Esophagus muscularis mucosa (tissue), 4 donors: ENCODE data around the gene CCSAP. TPM values are rescaled to one million over a fixed set of nuclear protein-coding genes. Genes with fewer than 3 reads are reported as not detected.

Source experiments
- DNase-seq: peaks from one replicate; pipeline ENCODE4 v3.0.0-alpha.2; 2017; ENCODE audit errors: extremely low spot score
- H3K27ac ChIP-seq, 4 donors: fragments of 200-600 bp; sonication (generic); replicated peaks in 1 of 4; 1 replicate in 3 of 4; 2 replicates in 1 of 4; pipeline ENCODE4 v1.5.1; 2016 to 2019; ENCODE audit warnings: mild to moderate bottlenecking in 1 of 4
- H3K27me3 ChIP-seq, 4 donors: fragments of 200-600 bp; sonication (generic); one replicate each; pipeline versions ENCODE4 v1.5.1 to v1.6.0; 2016 to 2019
- H3K36me3 ChIP-seq, 4 donors: fragments of 200-600 bp; sonication (generic); one replicate each; pipeline ENCODE4 v1.5.1; 2016 to 2019
- H3K4me1 ChIP-seq, 4 donors: fragments of 200-600 bp; sonication (generic); one replicate each; pipeline ENCODE4 v1.5.1; 2016 to 2019
- H3K4me3 ChIP-seq, 4 donors: fragments of 200-600 bp; sonication (generic); 1 replicate in 2 of 4; 2 replicates in 2 of 4; pipeline ENCODE4 v1.5.1; 2016 to 2019; ENCODE audit warnings: mild to moderate bottlenecking in 4 of 4, moderate library complexity in 1 of 4
- H3K9me3 ChIP-seq, 4 donors: fragments of 200-600 bp; sonication (generic); 1 replicate in 3 of 4; 2 replicates in 1 of 4; pipeline ENCODE4 v1.5.1; 2016 to 2019
- CTCF ChIP-seq, 3 experiments: fragments of 200-600 bp in 2 of 3; fragments of 450-650 bp in 1 of 3; sonication (generic) in 2 of 3; IDR thresholded peaks; one replicate each; pipeline ENCODE4 v1.5.1; 2017 to 2019; ENCODE audit warnings: antibody characterized with exemption in 3 of 3, mild to moderate bottlenecking in 2 of 3, moderate library complexity in 1 of 3
- EP300 ChIP-seq: sonication (generic); formaldehyde crosslinking; IDR thresholded peaks from one replicate; pipeline ENCODE4 v1.6.1; 2017; ENCODE audit warnings: antibody characterized with exemption
- POLR2A ChIP-seq: fragments of 450-650 bp; IDR thresholded peaks from one replicate; pipeline ENCODE4 v1.6.1; 2017; ENCODE audit warnings: antibody characterized with exemption, moderate library complexity, mild to moderate bottlenecking, low read depth
- POLR2AphosphoS5 ChIP-seq, 2 donors: sonication (generic); formaldehyde crosslinking; IDR thresholded peaks; one replicate each; pipeline ENCODE4 v1.6.1; 2017; ENCODE audit warnings: antibody characterized with exemption in 2 of 2
- WGBS: methylation state at CpG from one replicate; pipeline ENCODE4 v1.1.5; 2018; 5-methylcytosine and 5-hydroxymethylcytosine counted together
- intact Hi-C: fragments of 100-400 bp; cut with DNase I; formaldehyde crosslinking; loops from one replicate; pipeline ENCODE4 v1.15.1; 2023
- total RNA-seq, 4 donors: library from RNA; depleted of rRNA; stranded (reverse); fragments of >200 nt; gene quantifications; one replicate each; pipeline versions ENCODE4 v1.1.0 to v1.2.1, GENCODE V29; 2016

The CCSAP gene
- total RNA-seq, 4 donors from 2014 or later = 4.1 to 5.1 (median 4.7) TPM

- no peaks in the 10 kb centered on the region for H3K4me1 ChIP-seq
- no peak for DNase-seq
- H3K4me3 ChIP-seq = no peak overlapping the region
- no peak overlapping the region for H3K27ac ChIP-seq
- no peaks in the 10 kb centered on the region for H3K9me3 ChIP-seq
- 41% methylated on average over 2 of the region's 2 CpGs for WGBS
- peaks cover 0 to 42% (median 3%) of the 10 kb centered on the region in 4 donors for H3K27me3 ChIP-seq
- intact Hi-C loops = no loop called here
- TF ChIP-seq POLR2A = no peak
- no peak for TF ChIP-seq EP300
- TF ChIP-seq POLR2AphosphoS5 (IDR thresholded peaks at IDR 0.05) = no peak
- no peak for TF ChIP-seq CTCF (IDR thresholded peaks at IDR 0.05)
- no peaks in the 10 kb centered on the region for H3K36me3 ChIP-seq
These were observed 22.7 kb upstream of the CCSAP start for GRCh38 chr1:229365569-229365968.

GRCh38 chr1:229364207-229365065 is 21.6 kb upstream of the CCSAP start:
- peaks cover 0 to 42% (median 3%) of the 10 kb centered on the region in 4 donors for H3K27me3 ChIP-seq
- H3K9me3 ChIP-seq = no peaks in the 10 kb centered on the region
- no peak overlapping the region for H3K4me3 ChIP-seq
- no peaks in the 10 kb centered on the region for H3K4me1 ChIP-seq
- H3K27ac ChIP-seq = no peak overlapping the region
- no peaks in the 10 kb centered on the region for H3K36me3 ChIP-seq
- TF ChIP-seq CTCF (IDR thresholded peaks at IDR 0.05) = no peak
- TF ChIP-seq POLR2AphosphoS5 (IDR thresholded peaks at IDR 0.05) = no peak
- no peak for TF ChIP-seq POLR2A
- DNase-seq = no peak
- intact Hi-C loops = no loop called here
- whole genome bisulfite sequencing = 69% methylated on average over 10 of the region's 12 CpGs

- H3K36me3 ChIP-seq = no peaks in the 10 kb centered on the region
- H3K27me3 ChIP-seq = peaks cover 0 to 42% (median 3%) of the 10 kb centered on the region in 4 donors
- no peaks in the 10 kb centered on the region for H3K9me3 ChIP-seq
- H3K4me1 ChIP-seq = no peaks in the 10 kb centered on the region
- no peak overlapping the region for H3K27ac ChIP-seq
- intact Hi-C loops = no loop called here
- WGBS = 69% methylated on average over 6 of the region's 6 CpGs
- H3K4me3 ChIP-seq = no peak overlapping the region
- no peak for TF ChIP-seq POLR2AphosphoS5 (IDR thresholded peaks at IDR 0.05)
- TF ChIP-seq CTCF (IDR thresholded peaks at IDR 0.05) = no peak
- no peak for TF ChIP-seq EP300
- no peak for TF ChIP-seq POLR2A
- DNase-seq = no peak
These were observed 20.9 kb upstream of the CCSAP start for GRCh38 chr1:229363723-229364122.

- WGBS = 46% methylated on average over 4 of the region's 4 CpGs
- intact Hi-C loops = no loop called here
- H3K9me3 ChIP-seq = peaks cover 0 to 6% (median 4%) of the 10 kb centered on the region in 4 donors
These were observed 17.6 kb upstream of the CCSAP start for GRCh38 chr1:229360420-229360819.

More at GRCh38 chr1:229360420-229360819, 17.6 kb upstream of the CCSAP start:
- H3K4me1 ChIP-seq = no peaks in the 10 kb centered on the region
- H3K36me3 ChIP-seq = no peaks in the 10 kb centered on the region
- H3K4me3 ChIP-seq = no peak overlapping the region
- no peak for TF ChIP-seq CTCF (IDR thresholded peaks at IDR 0.05)
- H3K27ac ChIP-seq = no peak overlapping the region
- DNase-seq = no peak
- H3K27me3 ChIP-seq = peaks cover 0 to 38% (median 3%) of the 10 kb centered on the region in 4 donors
